Stimulated activated CD8-positive, alpha-beta memory T cell treated with anti-CD3 and anti-CD28 coated beads, Interleukin-4, amount 100 ng/mL, for 4 hours (primary cell): ENCODE measurements around the gene CASQ1.
A peak's percentile ranks its signal among the peaks of the same experiment; 100 is the strongest.

ENCODE experiments used
- DNase-seq, 2 donors: peaks; one replicate each; pipeline ENCODE4 v3.0.0-alpha.2; 2020; ENCODE audit warnings: low read depth in 2 of 2, low spot score in 1 of 2

The CASQ1 gene

DNA sequence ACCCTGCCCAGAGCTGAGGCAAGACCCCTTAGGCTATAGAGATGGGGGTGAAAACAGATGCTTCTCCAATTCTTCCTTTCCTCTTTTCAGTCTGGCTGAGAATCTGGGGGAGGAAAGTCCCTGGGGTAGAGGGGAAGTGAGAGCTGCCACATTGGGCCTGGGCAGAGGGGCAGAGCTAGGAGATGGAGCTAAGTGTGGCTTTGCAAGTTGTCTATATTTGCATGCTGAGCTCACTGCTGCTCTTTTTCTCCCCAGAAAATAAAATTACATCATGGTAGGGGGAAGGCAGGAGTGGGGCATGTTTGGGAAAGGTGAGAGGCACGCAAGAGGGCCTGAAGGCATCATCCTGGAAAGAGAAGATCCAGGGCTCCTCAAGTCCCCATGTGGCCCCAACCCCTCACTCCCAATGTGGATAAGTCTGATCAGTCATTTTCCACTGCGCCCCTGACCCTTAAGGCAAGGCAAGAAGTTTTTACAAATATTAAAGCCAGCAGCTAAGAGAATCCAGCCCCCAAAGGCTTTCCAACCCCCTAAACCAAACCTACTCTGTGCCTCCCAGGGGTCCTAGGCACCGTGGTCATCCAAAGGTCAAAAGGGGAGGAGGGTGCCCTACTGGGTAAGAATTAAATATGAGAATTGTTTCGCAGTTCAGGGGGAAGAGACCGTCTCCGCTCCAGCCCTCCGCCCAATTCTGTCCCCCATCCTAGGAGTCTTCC, 14.3 kb downstream of the CASQ1 start:
- no peak for DNase-seq

DNA sequence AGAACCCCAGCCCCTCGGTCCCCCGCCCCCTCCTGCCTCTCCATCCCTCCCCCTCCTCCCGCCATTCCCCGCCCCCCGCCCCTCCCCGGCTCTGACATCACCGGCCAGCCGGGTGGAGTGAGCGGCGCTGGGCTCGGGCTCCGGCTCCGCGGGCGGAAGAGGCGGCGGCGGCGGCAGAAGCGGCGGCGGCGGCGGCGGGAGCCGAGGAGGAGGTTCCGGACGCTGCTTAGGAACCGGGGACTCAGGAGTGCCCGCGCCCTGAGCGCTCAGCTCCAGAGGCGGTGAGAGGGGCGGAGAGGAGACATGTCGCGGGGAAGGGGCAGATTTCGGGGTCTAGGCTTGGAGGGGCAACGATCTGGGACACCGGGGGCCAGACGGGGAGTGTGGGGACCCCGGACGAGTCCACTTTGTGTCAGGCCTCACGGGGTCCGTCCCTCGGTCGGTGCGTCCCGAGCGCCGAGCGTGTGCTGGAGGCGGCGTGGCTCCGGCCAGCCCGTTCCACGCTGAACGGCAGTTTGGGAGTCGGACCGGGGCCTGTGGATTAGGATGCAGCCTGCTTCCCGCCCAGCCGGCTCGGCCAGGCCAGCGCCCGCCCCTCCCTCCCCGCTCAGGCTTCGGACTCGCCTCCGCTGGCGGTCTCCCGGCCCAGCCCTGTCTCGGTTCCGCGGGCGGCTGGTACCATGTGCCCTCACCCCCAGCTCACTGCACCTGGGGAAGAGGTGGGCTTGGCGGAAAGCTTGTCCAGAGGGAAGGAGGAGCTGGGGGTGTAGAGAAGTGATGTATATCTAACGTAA, 15.1 kb downstream of the CASQ1 start, which contains the start of gene PEA15:
Gene PEA15 (plus strand): TSS at position 143 of the 794 bp plus-strand sequence. CDS start 6,161 bp downstream, outside the sequence.
- peak; percentile 22 to 53 for DNase-seq

DNA sequence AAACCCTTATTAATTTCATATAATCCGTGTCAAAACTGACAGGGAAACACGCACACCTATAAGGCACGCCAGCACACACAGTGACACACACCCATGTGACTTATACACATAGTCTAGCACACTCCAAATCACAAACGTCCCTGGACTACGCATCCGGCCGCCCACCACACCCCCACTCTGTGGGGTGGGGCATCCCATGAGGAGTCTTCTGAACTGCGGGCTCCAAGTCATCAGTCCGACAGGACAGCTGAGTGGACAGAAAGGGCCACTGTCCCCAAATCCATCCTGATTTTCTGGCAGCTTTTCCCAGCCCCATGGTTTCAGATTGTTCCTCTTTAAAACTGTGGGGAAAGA, 15.6 kb downstream of the CASQ1 start:
- DNase-seq = peak; percentile 31 to 45

DNA sequence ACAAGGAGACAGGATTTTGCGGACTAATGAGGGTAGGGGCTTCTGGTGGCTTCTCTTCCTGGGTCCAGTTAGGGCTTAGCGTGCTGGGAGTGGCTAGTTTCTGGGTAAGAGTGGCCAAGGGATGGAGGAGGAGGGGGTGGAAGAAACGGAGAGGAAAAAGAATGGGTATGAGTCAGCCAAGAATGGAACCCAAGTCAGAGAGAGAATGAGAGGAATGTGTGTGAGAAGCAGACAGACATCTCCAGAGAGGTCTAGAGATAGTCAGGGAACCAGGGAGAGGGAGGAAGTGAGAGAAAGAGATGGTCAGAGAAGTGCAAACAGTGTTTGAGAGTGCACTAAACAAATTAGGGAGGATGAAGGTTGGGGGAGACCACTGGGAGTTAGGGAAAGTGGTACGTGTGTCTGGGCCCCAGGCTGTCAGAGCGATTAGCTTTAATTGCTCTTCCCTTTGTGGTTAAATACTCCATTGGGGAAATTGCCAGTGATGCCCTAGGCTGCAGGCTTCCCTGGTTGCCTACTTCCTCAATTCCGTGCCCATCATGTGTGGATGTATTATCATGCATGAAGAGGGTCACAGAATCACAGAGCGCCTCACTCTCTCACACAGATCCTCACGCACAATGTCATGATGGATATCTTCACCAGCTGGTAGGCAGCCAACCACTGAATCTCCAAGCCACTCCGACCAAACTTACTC, 16.2 kb downstream of the CASQ1 start:
- DNase-seq = no peak

DNA sequence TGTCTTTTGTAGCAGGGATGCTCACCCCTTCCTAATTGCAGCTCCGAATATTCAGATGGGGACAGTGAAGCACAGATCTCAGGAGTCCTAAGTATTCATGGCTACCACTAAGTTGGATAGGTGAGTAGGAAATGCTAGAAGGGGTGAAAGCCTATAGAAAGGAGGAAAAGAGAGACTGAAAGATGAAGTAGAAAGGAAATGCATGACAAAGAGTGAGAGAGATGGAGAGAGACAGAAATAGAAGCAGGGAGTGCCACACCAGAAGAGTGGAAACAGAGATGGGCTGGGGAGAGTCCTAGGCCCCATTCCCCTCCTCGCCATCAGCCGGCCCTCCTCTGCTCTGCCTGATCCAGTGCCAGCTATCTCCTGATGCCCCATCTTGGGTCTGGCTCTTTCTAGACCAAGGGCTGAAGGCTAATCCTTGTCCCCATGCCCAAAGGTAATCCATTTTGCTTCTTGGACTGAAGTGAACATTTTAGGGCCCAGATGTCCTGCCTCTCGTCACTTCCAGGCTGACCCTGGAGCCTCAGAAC, 16.8 kb downstream of the CASQ1 start:
- DNase-seq = no peak

DNA sequence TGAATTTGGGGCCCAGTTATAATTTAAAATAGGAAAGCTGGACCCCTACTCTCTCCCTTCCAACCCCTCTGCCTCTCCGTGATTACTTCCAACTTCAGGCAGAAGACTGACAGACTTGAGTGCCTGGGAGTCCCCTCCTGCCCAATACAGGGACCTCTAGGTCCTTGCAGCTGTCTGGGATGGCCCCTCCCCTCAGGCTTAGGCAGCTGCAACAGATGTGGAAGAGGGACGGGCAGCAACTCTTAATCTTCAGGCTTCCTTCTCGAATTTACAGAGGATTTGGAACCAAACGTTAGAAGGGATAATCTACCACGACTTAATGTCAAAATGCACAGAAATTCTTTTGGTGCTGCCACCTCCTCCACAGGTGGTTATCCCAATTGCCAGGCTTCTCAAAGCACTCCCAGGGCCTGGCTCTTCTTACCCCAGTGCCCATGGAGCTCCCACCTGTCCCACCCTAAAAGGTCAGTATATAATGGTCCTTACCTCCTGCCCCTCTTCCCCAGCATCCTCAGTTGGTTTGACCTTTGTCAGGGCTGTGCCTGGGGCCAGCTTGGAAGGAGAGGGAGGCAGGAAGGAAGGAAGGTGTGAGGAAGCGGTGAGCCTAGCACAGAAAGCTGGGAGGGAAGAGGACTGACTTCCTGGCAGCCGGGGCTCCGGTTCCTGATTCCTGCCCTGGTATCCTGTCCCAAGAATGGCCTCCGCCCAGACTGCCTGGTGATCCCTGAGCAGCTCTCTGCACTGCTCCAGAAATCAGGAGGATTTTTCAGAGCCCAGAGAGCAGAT, 17.6 kb downstream of the CASQ1 start:
- no peak for DNase-seq

DNA sequence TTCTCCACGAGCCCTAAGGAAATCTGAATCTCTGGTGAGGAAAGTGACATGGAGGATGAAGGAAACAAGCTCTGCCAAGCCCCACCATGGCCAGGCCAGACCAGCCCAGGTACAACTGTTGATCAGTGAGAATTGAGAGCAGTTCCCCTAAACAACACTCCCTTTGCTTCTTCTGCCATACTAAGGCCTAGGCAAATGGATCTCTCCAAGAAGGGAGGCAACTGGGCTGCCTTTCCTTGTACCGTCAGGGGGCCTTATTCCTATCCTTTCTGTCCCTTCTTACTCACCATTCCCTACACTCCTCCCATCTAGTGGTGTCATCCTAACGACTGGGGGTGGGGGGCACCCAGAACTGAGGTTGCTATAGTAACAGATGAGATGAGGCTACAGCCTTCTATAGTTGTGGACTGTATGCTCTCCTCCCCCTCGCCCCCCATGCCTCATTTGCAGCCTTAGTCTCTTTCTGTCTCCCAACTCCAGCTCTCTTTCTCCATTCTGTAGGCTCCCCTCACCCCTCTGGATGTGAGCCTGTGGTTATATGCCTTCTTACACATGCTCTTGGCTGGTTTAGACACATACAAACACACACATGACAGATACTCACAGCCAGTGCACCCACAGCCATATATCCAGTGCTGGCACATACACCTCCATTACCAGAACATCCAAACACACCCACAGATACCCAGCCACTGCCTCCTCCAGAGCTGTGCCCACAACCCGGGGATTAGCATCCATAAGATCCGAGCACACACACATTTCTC, 18.4 kb downstream of the CASQ1 start:
- DNase-seq = no peak

DNA sequence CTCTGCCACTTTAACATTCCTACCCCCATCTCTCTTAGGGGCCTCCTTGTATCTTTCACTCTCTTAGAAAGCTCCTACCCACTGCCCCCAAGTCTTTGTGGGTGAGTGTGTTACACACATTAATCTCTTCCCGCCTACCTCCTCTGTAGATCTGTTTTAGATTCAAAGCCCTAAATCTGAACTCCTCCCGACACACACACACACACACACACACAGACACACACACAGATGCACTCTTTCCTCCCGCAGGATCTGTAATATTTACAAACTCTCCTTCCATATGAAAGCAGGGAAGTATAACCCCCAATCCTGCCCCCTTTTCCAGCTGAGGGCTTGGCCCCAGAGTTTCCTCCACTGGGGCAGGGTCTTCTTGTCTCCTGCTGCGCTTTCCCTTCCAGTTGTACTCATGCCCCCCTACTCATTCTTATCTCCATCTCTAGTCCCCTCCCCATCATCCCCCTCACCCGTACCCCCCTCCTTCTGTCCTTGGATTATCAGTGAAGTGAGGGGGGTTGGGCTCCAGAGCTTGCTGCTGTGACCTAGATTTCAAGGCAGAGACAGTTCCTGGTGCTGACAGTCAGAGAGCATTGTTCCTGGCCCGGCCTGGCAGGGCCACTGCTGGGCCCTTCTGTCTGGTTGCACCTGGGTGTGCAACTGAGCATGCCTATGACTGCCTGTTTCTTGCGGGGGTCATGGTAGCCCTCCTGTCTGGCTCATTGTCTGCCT, 19.1 kb downstream of the CASQ1 start:
- DNase-seq = no peak

DNA sequence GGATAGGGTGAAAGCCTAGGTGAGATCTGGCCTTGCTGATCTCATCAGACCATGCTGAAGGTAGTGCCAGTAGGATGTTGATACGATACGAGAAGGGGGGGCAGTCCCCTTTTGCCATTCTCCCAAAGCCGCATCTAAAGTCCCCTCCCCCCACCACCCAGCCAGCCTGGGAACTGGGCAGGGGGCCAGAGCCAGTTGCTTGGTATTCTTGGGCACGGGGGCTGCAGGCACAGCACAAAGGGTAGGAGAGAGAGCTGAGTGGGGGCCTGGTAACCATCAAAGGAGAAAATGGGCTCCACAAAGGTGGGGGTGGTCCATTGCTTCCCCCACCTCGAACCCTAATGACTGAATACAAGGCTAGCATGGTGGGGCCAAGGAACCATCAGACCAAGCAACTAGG, 20.2 kb downstream of the CASQ1 start:
- no peak for DNase-seq

DNA sequence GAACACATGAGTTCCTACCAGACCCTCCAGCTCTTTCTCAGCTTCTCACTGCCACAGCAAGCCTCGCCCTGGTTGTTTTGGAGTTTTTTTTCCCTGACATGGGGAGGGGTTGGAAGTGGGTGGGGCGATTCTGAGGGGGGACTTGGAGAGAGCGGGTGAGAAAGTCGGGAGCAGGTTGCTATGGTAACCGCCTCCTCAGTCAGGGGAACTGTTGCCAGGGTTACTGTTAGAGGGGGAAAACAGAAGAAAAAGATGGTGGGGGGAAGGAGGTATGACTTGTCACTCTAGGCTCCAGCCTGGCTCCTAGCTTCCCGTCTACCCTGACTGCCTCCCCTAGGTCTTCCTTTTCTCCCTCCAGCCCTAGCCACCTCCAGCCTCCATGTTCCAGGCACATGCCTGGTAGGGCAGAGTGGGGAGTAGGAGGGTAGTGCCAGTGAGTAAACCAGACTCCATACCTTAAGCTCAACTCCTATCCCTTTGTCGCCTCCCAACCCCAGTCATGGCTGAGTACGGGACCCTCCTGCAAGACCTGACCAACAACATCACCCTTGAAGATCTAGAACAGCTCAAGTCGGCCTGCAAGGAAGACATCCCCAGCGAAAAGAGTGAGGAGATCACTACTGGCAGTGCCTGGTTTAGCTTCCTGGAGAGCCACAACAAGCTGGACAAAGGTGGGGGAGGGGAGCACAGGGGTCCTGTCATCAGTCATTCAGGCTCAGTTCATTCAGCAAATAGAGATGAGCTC, 20.8 kb downstream of the CASQ1 start:
- DNase-seq = no peak

DNA sequence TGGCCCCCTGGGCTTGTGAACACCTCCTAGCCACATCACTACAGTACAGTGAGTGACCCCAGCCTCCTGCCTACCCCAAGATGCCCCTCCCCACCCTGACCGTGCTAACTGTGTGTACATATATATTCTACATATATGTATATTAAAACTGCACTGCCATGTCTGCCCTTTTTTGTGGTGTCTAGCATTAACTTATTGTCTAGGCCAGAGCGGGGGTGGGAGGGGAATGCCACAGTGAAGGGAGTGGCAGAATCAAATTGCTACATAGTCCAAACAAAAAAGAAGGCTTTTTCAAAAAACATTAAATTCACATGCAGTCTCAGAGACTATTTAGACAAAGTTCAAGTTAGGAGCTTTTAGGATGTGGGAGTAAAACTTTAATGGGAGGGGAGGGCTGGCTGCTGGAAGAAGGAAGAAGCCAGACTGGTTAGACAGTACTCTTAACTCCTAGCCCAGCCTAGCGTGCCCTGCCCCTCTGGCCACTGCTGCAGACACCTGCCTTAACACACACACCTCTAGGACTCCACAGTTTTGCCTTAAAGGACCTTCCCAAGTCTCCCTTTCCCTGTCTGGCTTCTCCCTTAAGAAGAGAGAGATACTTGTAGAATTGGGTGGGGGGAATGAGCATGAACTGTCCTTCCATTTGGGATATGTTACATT, 24.2 kb downstream of the CASQ1 start:
- DNase-seq = no peak

DNA sequence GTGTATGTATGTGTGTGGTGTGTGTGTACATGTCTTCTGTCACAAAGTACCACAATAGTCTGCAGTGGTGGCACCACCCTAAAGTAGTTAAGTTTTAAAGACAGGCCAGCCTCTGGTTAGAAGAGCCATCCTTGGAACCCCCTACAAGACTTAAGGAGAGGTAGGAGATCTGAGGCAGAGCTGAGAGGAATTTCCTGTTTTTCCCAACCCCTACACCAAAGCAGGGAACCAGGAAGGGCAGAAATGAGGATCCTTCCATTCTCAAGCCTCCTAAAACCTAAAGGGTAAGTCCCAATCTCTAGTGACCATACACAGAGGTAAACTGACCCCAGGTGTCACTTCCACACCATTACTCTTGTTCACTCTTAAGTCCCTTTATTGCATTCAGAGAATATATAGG, 25.9 kb downstream of the CASQ1 start:
- no peak for DNase-seq

DNA sequence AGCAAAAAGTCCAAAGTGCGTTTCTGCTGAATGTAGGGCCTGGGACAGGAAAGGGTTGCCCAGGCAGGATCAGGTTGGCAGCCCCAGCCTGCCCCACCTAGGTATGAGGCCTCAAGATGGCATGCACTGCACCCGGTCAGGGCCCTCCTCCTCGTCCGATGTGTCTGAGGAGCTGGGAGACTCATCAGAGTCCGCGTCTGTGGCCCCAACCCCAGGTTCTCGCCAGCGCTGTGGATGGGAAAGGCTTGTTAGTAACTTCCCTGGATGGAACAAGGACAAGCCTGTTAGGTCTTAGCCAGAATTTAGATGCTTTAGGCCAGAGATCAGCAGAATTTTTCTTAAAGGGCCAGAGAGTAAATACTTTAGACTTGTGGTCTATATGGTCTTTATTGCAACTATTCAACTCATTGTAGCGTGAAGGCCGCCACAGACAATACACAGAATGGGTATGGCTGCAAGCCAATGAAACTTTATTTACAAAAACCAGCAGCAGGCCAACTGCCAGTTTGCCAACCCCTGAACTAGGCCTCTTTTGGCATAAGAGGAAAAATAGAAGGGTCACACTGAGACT, 27.2 kb downstream of the CASQ1 start:
- DNase-seq = no peak

DNA sequence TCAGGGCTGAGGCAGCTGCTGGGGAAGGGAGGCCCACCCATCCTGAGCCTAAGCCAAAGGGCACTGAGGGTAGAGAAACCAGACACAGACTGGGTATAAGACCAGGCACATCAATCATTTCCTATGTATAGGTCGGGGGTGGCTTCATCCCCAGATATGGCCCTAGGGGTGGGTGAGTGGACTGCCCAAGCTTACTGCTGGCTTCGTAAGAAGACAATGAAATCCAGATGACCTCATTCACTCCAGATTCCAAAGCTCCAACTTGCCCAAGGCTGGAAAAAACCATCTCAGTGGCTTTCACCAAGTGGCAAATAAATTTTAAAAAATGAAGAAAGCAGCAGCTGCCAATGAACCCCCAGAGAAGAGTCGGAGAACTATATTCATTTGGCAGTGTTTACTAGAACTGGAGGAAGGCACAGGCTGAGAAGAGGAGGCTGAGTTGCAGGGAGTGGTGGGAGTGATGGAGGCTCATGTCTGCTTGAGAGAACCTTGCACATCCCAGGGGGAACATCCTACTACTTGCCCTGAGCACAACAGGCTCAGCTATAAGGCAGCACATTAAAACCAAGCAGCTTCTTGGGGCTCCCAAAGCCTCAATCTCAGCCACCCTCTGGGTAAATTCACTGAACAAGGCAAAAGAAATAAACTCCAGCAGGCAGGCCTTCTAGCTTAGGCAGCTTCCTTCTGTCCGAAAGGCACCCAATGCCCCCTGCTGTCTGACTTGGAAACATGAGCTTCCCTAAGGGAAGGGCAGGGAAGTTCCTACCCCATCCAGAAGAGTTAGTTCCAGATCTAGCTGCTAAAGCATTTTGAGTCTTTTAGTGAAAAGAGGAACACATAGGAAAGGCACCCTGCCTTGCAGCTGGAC, 28.9 kb downstream of the CASQ1 start:
- DNase-seq = no peak

DNA sequence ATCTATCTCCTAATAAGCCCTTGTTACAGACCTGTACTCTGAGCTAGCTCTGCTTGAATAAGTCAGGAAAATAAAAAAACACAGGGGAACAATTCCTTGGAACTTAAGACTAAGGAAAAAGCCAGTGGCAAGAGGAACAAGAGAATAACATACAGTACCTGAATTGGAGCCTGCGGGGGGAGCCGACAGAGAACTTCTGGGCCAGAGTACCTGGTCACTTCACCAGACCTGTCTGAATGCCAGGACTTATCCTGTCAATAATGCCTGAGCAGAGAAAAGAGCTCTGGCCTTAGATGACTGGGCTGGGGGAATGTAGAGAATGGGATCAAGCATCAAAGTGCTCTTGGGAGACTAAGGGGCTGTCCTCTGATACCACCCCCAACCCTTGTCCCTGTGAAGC, 29.9 kb downstream of the CASQ1 start:
- no peak for DNase-seq

DNA sequence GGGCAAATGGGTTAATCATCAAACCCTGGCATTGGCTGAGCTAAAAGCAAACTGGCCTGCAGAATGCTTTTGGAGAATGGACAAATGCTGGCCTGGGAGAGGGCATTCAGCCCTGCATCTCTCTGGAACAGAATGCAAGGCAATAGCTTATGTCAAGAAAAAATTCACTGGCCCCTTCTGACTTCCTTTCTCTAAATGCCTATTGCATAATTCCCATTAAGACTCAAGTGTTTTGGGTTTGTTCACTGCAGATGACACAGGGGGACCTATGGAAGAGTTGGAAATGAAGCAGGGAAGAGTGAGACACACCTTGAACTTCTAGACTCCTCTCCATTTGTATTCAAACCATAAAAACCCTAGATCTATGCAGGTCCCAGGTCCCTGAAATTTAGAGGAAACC, 30.7 kb downstream of the CASQ1 start:
- DNase-seq = no peak

DNA sequence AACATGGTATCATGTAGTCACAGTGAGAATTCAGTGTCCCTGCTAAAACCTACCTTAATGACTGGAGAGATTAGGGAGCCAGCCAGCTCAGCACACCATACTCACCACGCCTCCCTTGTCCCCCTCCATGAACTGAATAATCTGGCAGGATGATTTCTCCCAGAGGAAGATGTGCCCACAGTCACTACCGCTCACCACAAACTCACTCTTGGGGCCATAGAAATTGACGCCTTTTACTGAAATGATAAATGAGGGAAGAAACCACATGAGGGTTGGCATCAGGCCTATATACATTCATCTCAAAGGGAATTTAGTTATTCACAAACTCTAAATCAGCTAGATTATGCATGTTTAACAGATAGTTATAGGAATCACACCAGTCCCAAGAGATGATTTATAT, 32.2 kb downstream of the CASQ1 start:
- DNase-seq = no peak
